Rectal smooth muscle tissue (tissue), 1 donor: ENCODE results near the gene CREB3L1.

ENCODE experiments used
- H3K27ac ChIP-seq: one replicate; pipeline ENCODE4 v1.7.0; 2013; ENCODE audit warnings: low read depth, low read length, inconsistent platforms
- H3K27me3 ChIP-seq: one replicate; pipeline ENCODE4 v1.7.0; 2013; ENCODE audit warnings: low read length; ENCODE audit not compliant: control insufficient read depth, insufficient read depth
- H3K36me3 ChIP-seq: one replicate; pipeline ENCODE4 v1.7.0; 2013; ENCODE audit warnings: low read length; ENCODE audit not compliant: control insufficient read depth, insufficient read depth
- H3K4me1 ChIP-seq: one replicate; pipeline ENCODE4 v1.7.0; 2013; ENCODE audit warnings: low read length; ENCODE audit not compliant: control insufficient read depth, insufficient read depth
- H3K4me3 ChIP-seq: one replicate; pipeline ENCODE4 v1.7.0; 2013; ENCODE audit warnings: low read length
- H3K9ac ChIP-seq: one replicate; pipeline ENCODE4 v1.7.0; 2013; ENCODE audit warnings: low read length

CREB3L1 gene

DNA sequence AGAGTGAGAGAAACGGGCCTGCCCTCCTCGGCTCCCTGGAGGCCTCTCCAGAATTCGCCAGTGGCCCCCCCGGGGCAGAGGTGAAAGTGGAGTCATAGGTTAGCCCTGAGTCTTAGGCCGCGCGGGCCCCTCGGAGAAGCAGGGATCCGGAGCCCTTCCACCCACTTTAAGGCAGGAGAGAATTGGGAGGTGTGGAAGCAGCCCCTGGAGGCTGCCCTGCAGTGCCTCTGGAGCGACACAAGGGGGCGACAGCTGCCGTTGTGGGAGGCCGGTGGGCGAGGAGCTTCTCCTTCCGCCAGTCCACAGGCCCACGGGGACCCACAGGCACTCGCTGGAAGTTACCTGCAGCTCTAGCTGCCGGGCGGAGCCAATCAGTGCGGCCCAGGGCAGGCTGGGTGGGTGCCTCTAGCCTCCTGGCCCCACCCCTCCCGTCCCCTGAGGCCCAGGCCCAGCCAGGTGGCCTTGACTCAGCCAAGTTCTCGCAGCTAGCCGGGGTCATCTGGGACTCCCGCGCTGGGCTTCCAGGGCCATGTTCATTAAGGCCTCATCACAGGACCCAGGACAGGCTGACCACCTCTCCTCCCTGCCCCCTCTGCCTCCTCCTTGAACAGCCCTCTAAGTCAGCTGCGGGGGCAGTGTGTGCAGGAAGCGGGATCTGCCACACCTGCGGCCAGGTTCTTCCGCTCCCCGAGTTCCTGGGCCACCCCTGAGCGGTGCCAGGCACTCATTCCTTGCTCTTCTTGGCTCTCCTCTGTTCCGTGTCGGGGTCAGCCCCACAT is 74.8 kb downstream of the CREB3L1 start:
- H3K27me3 ChIP-seq: no peaks in the 10 kb centered on the region
- H3K36me3 ChIP-seq: no peaks in the 10 kb centered on the region
- no peak overlapping the region for H3K9ac ChIP-seq
- H3K27ac ChIP-seq: no peak overlapping the region
- H3K4me1 ChIP-seq: peaks cover 7% of the 10 kb centered on the region
- no peak overlapping the region for H3K4me3 ChIP-seq

DNA sequence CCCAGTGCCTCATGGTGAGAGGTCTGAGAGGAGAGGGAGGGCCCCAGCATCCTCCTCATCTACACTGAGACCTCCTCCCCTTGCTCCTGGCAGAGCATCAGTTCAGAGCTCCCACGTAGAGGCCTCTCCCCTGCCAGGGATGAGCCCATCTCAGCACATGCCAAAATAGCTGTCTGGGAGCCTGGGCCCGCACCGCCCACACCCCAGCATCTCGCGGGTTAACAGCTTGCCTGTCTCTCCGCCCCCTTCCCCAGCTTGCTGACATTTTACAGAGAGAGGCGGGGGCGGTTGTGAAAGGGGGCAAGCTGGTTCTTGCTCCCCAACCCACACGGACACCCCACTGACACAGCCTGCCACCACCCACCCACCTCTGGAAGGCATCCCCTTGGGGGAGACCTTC is 76.2 kb downstream of the CREB3L1 start:
- no peak overlapping the region for H3K4me3 ChIP-seq
- no peak overlapping the region for H3K9ac ChIP-seq
- no peak overlapping the region for H3K27ac ChIP-seq
- H3K4me1 ChIP-seq: peaks cover 2% of the 10 kb centered on the region
- H3K27me3 ChIP-seq: no peaks in the 10 kb centered on the region
- H3K36me3 ChIP-seq: no peaks in the 10 kb centered on the region

DNA sequence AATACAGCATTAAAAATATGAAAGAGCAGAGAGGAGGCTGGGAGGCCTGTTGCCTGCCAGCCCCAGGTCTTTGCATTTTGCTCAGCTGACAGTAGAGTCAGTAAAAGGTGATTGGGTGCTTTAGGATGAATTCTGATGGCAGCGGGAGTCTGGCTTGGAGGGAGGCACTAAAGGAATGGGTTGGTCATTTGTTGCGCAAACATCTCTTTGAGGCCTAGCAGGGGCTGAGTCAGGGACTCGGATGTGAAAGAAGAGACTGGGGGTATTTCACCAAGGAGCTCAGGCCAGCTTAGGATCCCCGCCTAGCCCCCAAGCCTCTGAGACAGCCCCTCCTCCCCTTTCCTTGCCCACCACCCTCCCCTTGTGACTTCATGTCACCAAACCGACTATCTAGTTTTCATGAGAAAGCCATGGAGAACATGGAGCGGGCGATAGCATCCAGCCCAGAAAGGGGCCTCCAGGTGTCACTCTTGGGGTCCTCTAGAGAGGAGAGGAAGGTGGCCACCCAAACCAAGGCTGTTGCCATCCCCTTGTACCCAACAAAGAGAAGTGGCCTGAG is 79.5 kb downstream of the CREB3L1 start:
- Histone ChIP-seq H3K9ac (no peak overlapping the region), H3K4me1 (peaks cover 11% of the 10 kb centered on the region), H3K4me3 (no peak overlapping the region), H3K36me3 (no peaks in the 10 kb centered on the region), H3K27ac (no peak overlapping the region), H3K27me3 (no peaks in the 10 kb centered on the region)

DNA sequence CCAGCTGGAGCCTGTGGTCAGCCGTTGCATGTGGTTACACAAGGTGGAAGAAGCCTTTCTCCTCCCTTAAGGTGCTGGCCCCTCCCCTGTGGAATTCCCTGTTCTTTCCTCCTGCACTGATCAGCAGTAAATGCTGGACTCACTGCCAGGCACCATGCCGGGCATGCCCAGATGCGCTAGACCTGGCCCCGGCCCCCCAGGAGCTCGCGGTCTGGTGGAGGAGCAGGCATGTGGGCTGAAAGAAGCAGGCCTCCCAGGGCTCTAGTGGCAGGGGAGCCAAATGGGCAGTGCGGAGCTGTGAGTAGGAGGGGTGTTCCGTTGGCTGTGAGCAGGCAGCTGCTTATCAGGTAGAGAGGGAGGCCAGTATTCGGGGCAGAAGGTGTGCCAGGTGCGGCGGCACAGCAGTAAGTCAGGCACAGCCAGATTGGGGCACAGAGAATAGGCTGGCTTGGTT is 80.0 kb downstream of the CREB3L1 start:
- Histone ChIP-seq H3K4me1 (peaks cover 16% of the 10 kb centered on the region), H3K4me3 (no peak overlapping the region), H3K27ac (no peak overlapping the region)

DNA sequence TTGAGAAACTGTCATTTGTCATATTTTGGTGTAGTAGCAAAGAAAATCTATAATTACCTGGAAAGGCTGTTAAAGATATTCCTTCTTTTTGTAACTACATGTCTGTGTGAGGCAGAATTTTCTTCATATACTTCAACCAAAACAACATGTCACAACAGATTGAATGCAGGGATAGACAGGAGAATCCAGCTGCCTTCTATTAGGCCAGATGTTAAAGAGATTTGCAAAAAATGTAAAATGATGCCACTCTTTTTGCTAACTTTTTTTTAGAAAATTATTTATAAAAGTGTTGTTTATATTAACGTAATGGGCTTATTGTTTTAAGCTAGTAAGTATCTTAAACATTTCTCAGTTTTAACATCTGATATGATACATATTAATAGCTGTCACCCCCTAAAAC is 82.5 kb downstream of the CREB3L1 start:
- H3K36me3 ChIP-seq: peaks cover 2% of the 10 kb centered on the region
- no peak overlapping the region for H3K4me3 ChIP-seq
- H3K27me3 ChIP-seq: no peaks in the 10 kb centered on the region
- peaks cover 27% of the 10 kb centered on the region for H3K4me1 ChIP-seq
- H3K27ac ChIP-seq: no peak overlapping the region
- H3K9ac ChIP-seq: no peak overlapping the region

More for the DNA sequence above, 80.0 kb downstream of the CREB3L1 start:
- Histone ChIP-seq H3K27me3 (no peaks in the 10 kb centered on the region), H3K36me3 (no peaks in the 10 kb centered on the region), H3K9ac (no peak overlapping the region)

DNA sequence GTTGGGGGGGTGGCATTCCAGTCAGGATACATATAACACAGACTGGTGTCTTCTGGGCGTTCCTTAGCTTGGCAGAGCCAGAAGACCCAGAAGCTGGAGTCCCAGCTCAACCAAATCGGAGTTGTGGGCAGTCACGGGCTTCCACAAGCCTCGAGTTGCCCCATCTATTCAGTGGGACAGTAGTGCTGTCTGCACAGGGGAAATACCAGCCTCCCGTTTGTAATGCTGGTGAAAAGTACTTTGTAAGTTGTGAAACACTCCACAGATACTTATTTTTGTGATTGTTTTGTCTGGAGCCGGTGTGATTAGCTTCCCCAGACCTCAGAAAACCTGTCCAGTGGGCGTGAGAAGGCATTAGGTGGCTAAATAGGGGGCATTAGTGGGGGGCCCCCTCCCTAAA is 83.4 kb downstream of the CREB3L1 start:
- Histone ChIP-seq H3K27me3 (no peaks in the 10 kb centered on the region), H3K4me1 (peaks cover 27% of the 10 kb centered on the region), H3K27ac (peak overlapping the region; percentile 82), H3K4me3 (peak overlapping the region; percentile 65), H3K9ac (peak overlapping the region; percentile 43), H3K36me3 (peaks cover 2% of the 10 kb centered on the region)

DNA sequence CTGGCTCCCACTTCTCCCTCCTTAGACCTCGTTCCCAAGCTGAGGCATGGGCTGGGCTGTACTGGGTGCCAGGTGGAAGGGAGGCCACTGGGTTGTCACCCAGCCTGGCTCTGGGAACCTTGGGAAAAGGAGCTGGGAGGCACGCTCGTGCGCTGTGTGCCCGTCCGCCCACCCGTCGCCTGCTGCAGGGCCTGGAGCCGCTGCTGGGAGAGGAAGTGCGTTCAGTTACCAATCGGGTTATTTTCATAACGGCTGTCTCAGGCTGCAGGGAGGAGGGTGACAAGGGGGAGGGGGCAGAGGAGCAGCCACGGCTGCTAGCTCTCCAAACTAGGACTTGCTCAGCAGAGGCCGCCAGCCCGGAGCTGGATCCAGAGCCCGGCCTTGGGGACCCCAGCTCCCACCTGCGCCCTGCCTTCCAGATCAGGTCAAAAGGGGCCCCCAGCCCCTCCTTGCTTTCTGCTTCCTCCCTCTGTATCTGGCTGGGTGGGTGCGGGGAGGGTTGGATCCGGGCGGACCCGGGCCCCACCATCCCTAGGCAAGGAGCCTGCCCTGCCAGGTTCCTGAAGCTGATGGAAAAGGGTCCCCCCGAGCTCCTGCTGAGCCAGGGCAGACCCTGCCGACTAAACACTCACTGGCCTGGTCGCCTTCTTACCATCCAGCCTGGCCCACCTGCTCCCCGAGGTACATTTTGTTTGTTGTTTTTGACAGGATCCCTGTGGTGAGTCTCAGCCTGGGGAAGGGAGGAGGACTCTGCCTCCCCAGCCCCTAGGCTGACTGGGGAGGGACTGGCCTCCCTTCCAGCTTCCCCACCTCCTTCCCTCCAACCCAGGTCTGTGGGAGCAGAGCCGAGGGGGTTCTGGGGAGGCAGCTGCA is 84.1 kb downstream of the CREB3L1 start:
- H3K36me3 ChIP-seq: peaks cover 2% of the 10 kb centered on the region
- peaks cover 27% of the 10 kb centered on the region for H3K4me1 ChIP-seq
- peak overlapping the region; percentile 65 for H3K4me3 ChIP-seq
- H3K27ac ChIP-seq: peak overlapping the region; percentile 82
- H3K9ac ChIP-seq: peak overlapping the region; percentile 43
- no peaks in the 10 kb centered on the region for H3K27me3 ChIP-seq

DNA sequence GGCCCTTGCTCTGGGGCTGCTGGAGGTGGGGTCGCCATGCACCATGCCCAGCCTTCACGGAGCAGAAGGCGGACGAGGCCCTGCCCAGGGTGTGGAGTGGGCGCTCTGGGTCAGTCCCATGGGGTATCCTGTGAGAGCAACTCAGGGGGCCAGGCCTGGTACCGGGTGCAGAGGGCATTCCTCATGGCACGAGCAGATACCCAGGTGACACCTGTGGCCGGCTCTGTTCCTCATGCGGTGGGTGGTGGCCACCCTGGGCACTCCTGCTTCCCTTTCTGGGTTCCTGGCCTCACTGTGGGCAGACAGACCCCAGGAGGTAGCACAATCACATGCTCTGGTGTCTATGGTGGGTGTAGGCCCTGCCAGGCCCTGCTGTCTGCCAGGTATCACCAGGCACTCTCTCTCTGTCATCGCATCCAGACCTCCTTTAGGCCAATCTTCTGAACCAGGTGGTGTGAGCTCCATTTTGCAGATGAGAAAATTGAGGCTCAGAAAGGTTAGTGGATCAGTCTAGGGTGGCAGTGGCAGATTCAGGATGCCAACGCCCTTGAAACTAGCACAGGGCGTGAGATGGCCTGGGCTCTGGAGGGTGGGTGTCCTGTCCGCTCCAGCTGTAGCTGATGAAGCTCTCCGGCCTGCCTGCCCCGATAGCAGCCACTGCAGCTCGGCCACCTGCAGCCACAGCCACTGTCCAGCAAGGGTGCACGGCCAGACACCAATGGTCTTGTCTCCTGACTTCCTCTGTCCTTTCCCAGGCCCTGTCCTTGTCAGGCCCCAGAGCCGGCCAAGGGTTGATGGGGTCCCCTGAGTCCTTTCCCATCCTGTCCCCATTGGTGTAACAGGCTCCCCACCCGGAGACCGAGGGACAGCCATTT is 84.9 kb downstream of the CREB3L1 start:
- Histone ChIP-seq H3K4me1 (peaks cover 27% of the 10 kb centered on the region), H3K36me3 (peaks cover 2% of the 10 kb centered on the region), H3K27me3 (no peaks in the 10 kb centered on the region), H3K4me3 (peak overlapping the region; percentile 65), H3K9ac (no peak overlapping the region), H3K27ac (peak overlapping the region; percentile 82)

DNA sequence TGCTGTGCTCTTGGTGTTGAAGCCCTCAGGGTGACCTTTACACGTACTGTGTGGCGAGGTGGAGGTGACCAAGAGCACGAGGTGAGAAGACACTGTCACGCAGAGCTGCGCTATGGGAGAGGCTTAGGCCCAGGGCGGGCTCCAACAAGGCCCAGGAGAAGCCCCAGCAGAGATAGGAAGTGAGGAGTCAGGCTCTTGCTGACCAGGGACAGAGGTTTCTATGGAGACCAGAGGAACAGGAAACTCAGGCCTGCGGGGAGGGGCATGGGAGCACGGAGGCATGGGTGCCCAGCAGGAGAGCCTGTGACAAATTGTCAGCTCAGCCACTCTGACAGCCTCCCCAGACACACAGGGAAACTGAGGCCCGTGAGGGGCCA is 85.6 kb downstream of the CREB3L1 start:
- Histone ChIP-seq H3K36me3 (peaks cover 5% of the 10 kb centered on the region), H3K4me3 (peak overlapping the region; percentile 31), H3K27me3 (no peaks in the 10 kb centered on the region), H3K27ac (no peak overlapping the region), H3K4me1 (peaks cover 27% of the 10 kb centered on the region), H3K9ac (no peak overlapping the region)

DNA sequence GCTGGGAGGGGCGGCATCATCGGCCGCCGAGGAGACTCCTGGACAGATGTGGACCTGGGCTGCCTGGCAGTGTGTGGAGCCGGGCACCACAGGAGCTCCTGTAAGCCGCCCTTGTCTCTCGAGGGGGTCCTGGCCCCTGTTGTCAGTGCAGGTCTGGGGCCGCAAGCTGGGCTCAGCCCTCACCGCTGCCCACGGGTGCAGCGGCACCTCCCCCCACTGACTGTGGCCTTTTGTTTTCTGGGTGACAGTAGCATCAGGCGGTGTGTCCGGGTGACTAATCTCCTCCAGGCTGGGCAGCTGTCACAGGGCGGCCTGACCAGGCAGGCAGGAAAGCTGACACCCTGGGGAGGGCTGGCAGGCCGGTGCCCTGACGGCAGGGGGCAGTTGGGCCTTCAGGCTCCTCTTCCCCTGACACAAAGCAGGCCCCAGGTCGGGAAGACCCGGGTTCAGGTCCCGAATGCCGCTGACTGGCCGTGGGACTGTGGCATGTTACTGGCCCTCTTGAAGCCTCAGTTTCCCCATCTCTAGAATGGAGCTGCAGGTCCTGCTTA is 86.1 kb downstream of the CREB3L1 start:
- H3K4me1 ChIP-seq: peaks cover 27% of the 10 kb centered on the region
- H3K36me3 ChIP-seq: peaks cover 7% of the 10 kb centered on the region
- no peak overlapping the region for H3K9ac ChIP-seq
- no peaks in the 10 kb centered on the region for H3K27me3 ChIP-seq
- no peak overlapping the region for H3K4me3 ChIP-seq
- H3K27ac ChIP-seq: no peak overlapping the region

DNA sequence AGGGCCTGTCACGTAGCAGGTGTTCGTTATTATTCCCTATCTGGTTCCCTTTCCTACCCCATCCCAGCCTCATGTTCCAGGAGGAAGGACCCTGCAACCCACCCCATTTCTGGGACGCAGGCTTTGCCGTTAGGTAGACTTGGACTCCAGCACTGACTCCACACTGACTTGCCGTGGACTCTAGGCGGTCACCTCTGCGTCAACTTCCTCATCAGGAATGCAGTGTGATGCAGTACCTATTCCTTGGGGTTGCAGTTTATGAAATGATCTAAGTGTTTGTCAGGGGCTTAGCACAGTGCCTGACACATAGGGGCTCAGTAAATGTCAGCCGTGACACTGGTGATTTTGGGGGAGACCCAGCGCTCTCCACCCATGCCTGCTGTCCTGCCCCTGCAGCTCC is 86.6 kb downstream of the CREB3L1 start:
- Histone ChIP-seq H3K36me3 (peaks cover 7% of the 10 kb centered on the region), H3K4me3 (no peak overlapping the region), H3K9ac (no peak overlapping the region), H3K4me1 (peaks cover 27% of the 10 kb centered on the region), H3K27ac (no peak overlapping the region), H3K27me3 (no peaks in the 10 kb centered on the region)
